SK-N-SH treated with all-trans-retinoic acid at 6 μM for 48 hours (cell line): ENCODE results near the gene FGD3.

Source experiments
- CREB5 ChIP-seq: fragments of 250-450 bp; sonication (Bioruptor Pico); IDR thresholded peaks from 2 replicates; pipeline ENCODE4 v1.5.1; 2020; ENCODE audit warnings: low read depth, mild to moderate bottlenecking, moderate library complexity
- CSDC2 ChIP-seq: fragments of 250-450 bp; sonication (Bioruptor Pico); IDR thresholded peaks from 2 replicates; pipeline ENCODE4 v1.5.0; 2020; ENCODE audit warnings: mild to moderate bottlenecking, moderate library complexity
- GLIS3 ChIP-seq: fragments of 250-450 bp; sonication (Bioruptor Pico); IDR thresholded peaks from 2 replicates; pipeline ENCODE4 v1.5.0; 2020; ENCODE audit warnings: mild to moderate bottlenecking, moderate library complexity
- PPARA ChIP-seq: fragments of 250-450 bp; sonication (Bioruptor Pico); IDR thresholded peaks from 2 replicates; pipeline ENCODE4 v1.5.0; 2020; ENCODE audit warnings: mild to moderate bottlenecking, borderline replicate concordance
- RARB ChIP-seq: fragments of 250-450 bp; sonication (Bioruptor Pico); IDR thresholded peaks from 2 replicates; pipeline ENCODE4 v1.8.0; 2021; ENCODE audit warnings: mild to moderate bottlenecking, moderate library complexity
- TOX ChIP-seq: fragments of 250-450 bp; sonication (Bioruptor Pico); IDR thresholded peaks from 2 replicates; pipeline ENCODE4 v1.8.0; 2021; ENCODE audit warnings: mild to moderate bottlenecking, moderate library complexity, borderline replicate concordance
- ZC3H10 ChIP-seq: fragments of 250-450 bp; sonication (Bioruptor Pico); IDR thresholded peaks from 2 replicates; pipeline ENCODE4 v1.5.1; 2021; ENCODE audit warnings: mild to moderate bottlenecking, moderate library complexity
- ZFP3 ChIP-seq: fragments of 250-450 bp; sonication (Bioruptor Pico); IDR thresholded peaks from 2 replicates; pipeline ENCODE4 v1.5.0; 2020; ENCODE audit warnings: mild to moderate bottlenecking, moderate library complexity
- ZFP30 ChIP-seq: fragments of 450-650 bp; formaldehyde crosslinking; IDR thresholded peaks from 2 replicates; pipeline ENCODE4 v1.5.0; 2022; ENCODE audit warnings: mild to moderate bottlenecking, moderate library complexity
- ZNF565 ChIP-seq: fragments of 450-650 bp; formaldehyde crosslinking; conservative IDR thresholded peaks from 2 replicates; pipeline ENCODE4 v1.5.0; 2020; ENCODE audit warnings: low read depth, mild to moderate bottlenecking, moderate library complexity
- ZNF70 ChIP-seq: fragments of 450-650 bp; formaldehyde crosslinking; IDR thresholded peaks from 2 replicates; pipeline ENCODE4 v1.5.0; 2020; ENCODE audit warnings: mild to moderate bottlenecking, moderate library complexity
- ZNF8 ChIP-seq: fragments of 450-650 bp; formaldehyde crosslinking; IDR thresholded peaks from 2 replicates; pipeline ENCODE4 v1.5.0; 2020; ENCODE audit warnings: mild to moderate bottlenecking, moderate library complexity

- TF ChIP-seq CREB5 (CRISPR knock-in tag) (no peak), ZFP30 (CRISPR knock-in tag) (no peak), ZC3H10 (CRISPR knock-in tag) (no peak), ZNF8 (CRISPR knock-in tag) (no peak), PPARA (CRISPR knock-in tag) (no peak), CSDC2 (CRISPR knock-in tag) (no peak), GLIS3 (CRISPR knock-in tag) (no peak), ZNF70 (CRISPR knock-in tag) (no peak), TOX (CRISPR knock-in tag) (no peak), ZNF565 (CRISPR knock-in tag) (no peak), ZFP3 (CRISPR knock-in tag) (no peak), RARB (CRISPR knock-in tag) (no peak)
Observed at GRCh38 chr9:93054758-93055704, 107.7 kb downstream of the FGD3 start.
